Trophoblast cell (in vitro differentiated cells and primary cell): ENCODE results near the gene FAM120A.

Experiments
- DNase-seq, 2 donors: peaks; one replicate each; pipeline ENCODE4 v3.0.0-alpha.2; 2016
- H2AFZ ChIP-seq: 2 replicates; pipeline ENCODE4 v1.6.1; 2013; ENCODE audit warnings: low read length, moderate library complexity, mild to moderate bottlenecking; ENCODE audit not compliant: insufficient read depth, poor library complexity
- H2AK5ac ChIP-seq: 2 replicates; pipeline ENCODE4 v1.6.1; 2013; ENCODE audit warnings: mild to moderate bottlenecking, low read length
- H2BK120ac ChIP-seq: 2 replicates; pipeline ENCODE4 v1.6.1; 2013; ENCODE audit warnings: low read length, mild to moderate bottlenecking, moderate library complexity; ENCODE audit not compliant: insufficient read depth, poor library complexity
- H2BK12ac ChIP-seq: 2 replicates; pipeline ENCODE4 v1.6.1; 2013; ENCODE audit warnings: mild to moderate bottlenecking, low read length, moderate library complexity
- H2BK5ac ChIP-seq: 2 replicates; pipeline ENCODE4 v1.6.1; 2013; ENCODE audit warnings: low read length, low read depth, moderate library complexity, mild to moderate bottlenecking; ENCODE audit not compliant: poor library complexity
- H3K14ac ChIP-seq: 2 replicates; pipeline ENCODE4 v1.6.1; 2013; ENCODE audit warnings: mild to moderate bottlenecking, low read length
- H3K18ac ChIP-seq: 2 replicates; pipeline ENCODE4 v1.6.1; 2013; ENCODE audit warnings: mild to moderate bottlenecking, low read length
- H3K23ac ChIP-seq: 2 replicates; pipeline ENCODE4 v1.6.1; 2013; ENCODE audit warnings: low read length
- H3K27ac ChIP-seq: 2 replicates; pipeline ENCODE4 v1.5.1; 2013; ENCODE audit warnings: low read depth, mild to moderate bottlenecking, inconsistent platforms, low read length, moderate library complexity
- H3K27me3 ChIP-seq: 2 replicates; pipeline ENCODE4 v1.6.1; 2013; ENCODE audit warnings: inconsistent platforms, mild to moderate bottlenecking, low read length, moderate library complexity; ENCODE audit not compliant: insufficient read depth
- H3K36me3 ChIP-seq, 2 experiments: 1 replicate in 1 of 2; 2 replicates in 1 of 2; pipeline ENCODE4 v1.6.1; 2013; ENCODE audit warnings: low read length in 2 of 2, mild to moderate bottlenecking in 2 of 2, moderate library complexity in 1 of 2; ENCODE audit not compliant: insufficient read depth in 2 of 2, control insufficient read depth in 1 of 2
- H3K4ac ChIP-seq: 2 replicates; pipeline ENCODE4 v1.6.1; 2013; ENCODE audit warnings: low read depth, mild to moderate bottlenecking, low read length, moderate library complexity
- H3K4me1 ChIP-seq, 2 experiments: 1 replicate in 1 of 2; 2 replicates in 1 of 2; pipeline ENCODE4 v1.6.1; 2013; ENCODE audit warnings: low read length in 2 of 2, mild to moderate bottlenecking in 2 of 2, moderate library complexity in 1 of 2; ENCODE audit not compliant: insufficient read depth in 2 of 2, control insufficient read depth in 1 of 2
- H3K4me2 ChIP-seq: 2 replicates; pipeline ENCODE4 v1.6.1; 2013; ENCODE audit warnings: inconsistent platforms, mild to moderate bottlenecking, low read length, moderate library complexity
- H3K4me3 ChIP-seq: 2 replicates; pipeline ENCODE4 v1.5.1; 2013; ENCODE audit warnings: mild to moderate bottlenecking, low read depth, low read length, inconsistent platforms
- H3K79me1 ChIP-seq: one replicate; pipeline ENCODE4 v1.6.1; 2013; ENCODE audit warnings: low read length
- H3K79me2 ChIP-seq: 2 replicates; pipeline ENCODE4 v1.6.1; 2013; ENCODE audit warnings: low read length, mild to moderate bottlenecking; ENCODE audit not compliant: control insufficient read depth, insufficient read depth, poor library complexity
- H3K9ac ChIP-seq: 2 replicates; pipeline ENCODE4 v1.6.1; 2013; ENCODE audit warnings: mild to moderate bottlenecking, low read length
- H3K9me3 ChIP-seq: 2 replicates; pipeline ENCODE4 v1.6.1; 2013; ENCODE audit warnings: low read depth, mild to moderate bottlenecking, control low read depth, inconsistent platforms, low read length; ENCODE audit not compliant: insufficient read depth
- H4K12ac ChIP-seq: 2 replicates; pipeline ENCODE4 v1.6.1; 2013; ENCODE audit warnings: low read depth, mild to moderate bottlenecking, low read length, moderate library complexity
- H4K8ac ChIP-seq: 2 replicates; pipeline ENCODE4 v1.6.1; 2013; ENCODE audit warnings: low read depth, mild to moderate bottlenecking, low read length, moderate library complexity
- H4K91ac ChIP-seq: one replicate; pipeline ENCODE4 v1.6.1; 2013; ENCODE audit warnings: low read depth, mild to moderate bottlenecking, low read length, moderate library complexity
- WGBS: extraction: QIAGEN DNeasy Blood & Tissue Kit; methylation state at CpG from one replicate; pipeline ENCODE4 v1.1.7; 2013; ENCODE audit warnings: missing lambda C conversion rate; ENCODE audit not compliant: insufficient read length, insufficient coverage; ENCODE audit errors: extremely low coverage; 5-methylcytosine and 5-hydroxymethylcytosine counted together

The FAM120A gene

GRCh38 chr9:93576258-93577077 is 125.0 kb downstream of the FAM120A start, which contains the start of gene PHF2:
Gene PHF2 (plus strand): TSS chr9:93576584. CDS start chr9:93576774, 190 bp downstream.
- Histone ChIP-seq H3K36me3 (peaks cover 0 to 2% of the 10 kb centered on the region in 2 experiments), H3K9me3 (no peaks in the 10 kb centered on the region), H3K27ac (no peak within 1 kb of the TSS), H4K91ac (peak within 1 kb of the TSS; percentile 98), H3K18ac (peak within 1 kb of the TSS; percentile 99), H3K23ac (no peak within 1 kb of the TSS), H4K12ac (peak within 1 kb of the TSS; percentile 95), H4K8ac (peak within 1 kb of the TSS; percentile 95), H2AFZ (peak within 1 kb of the TSS; percentile 84), H3K4ac (peak within 1 kb of the TSS; percentile 98), H3K27me3 (no peaks in the 10 kb centered on the region), H3K4me2 (peak within 1 kb of the TSS; percentile 97), H3K79me1 (peaks cover 16% of the 10 kb centered on the region), H3K4me3 (peak within 1 kb of the TSS; percentile 91), H2AK5ac (peak within 1 kb of the TSS; percentile 72), H3K14ac (peak within 1 kb of the TSS; percentile 100), H3K9ac (peak within 1 kb of the TSS; percentile 91), H2BK5ac (peak within 1 kb of the TSS; percentile 70), H3K4me1 (peaks cover 24 to 29% of the 10 kb centered on the region in 2 experiments), H2BK120ac (peak within 1 kb of the TSS; percentile 87), H2BK12ac (peak within 1 kb of the TSS; percentile 42), H3K79me2 (peaks cover 23% of the 10 kb centered on the region)
- no CpG with 5 or more reads among the region's 140 CpGs for whole genome bisulfite sequencing
- DNase-seq: peak in 1 of 2 donors; percentile 43

- H3K23ac ChIP-seq: peak overlapping the region; percentile 11
- H4K12ac ChIP-seq: peak overlapping the region; percentile 37
- H3K79me1 ChIP-seq: peaks cover 16% of the 10 kb centered on the region
- WGBS: no CpG with 5 or more reads among the region's 74 CpGs
- no peaks in the 10 kb centered on the region for H3K9me3 ChIP-seq
- H4K91ac ChIP-seq: peak overlapping the region; percentile 70
- no peak overlapping the region for H2BK12ac ChIP-seq
- H3K18ac ChIP-seq: peak overlapping the region; percentile 93
- H2AFZ ChIP-seq: peak overlapping the region; percentile 8
- H4K8ac ChIP-seq: peak overlapping the region; percentile 70
- peaks cover 24 to 29% of the 10 kb centered on the region in 2 experiments for H3K4me1 ChIP-seq
- H3K27ac ChIP-seq: no peak overlapping the region
- no peaks in the 10 kb centered on the region for H3K27me3 ChIP-seq
- peak overlapping the region; percentile 13 for H2BK5ac ChIP-seq
- peak overlapping the region; percentile 30 for H2BK120ac ChIP-seq
- peaks cover 0 to 2% of the 10 kb centered on the region in 2 experiments for H3K36me3 ChIP-seq
- peak overlapping the region; percentile 97 for H3K4me2 ChIP-seq
- H3K4me3 ChIP-seq: peak overlapping the region; percentile 75
- no peak overlapping the region for H2AK5ac ChIP-seq
- peak overlapping the region; percentile 61 for H3K14ac ChIP-seq
- H3K9ac ChIP-seq: peak overlapping the region; percentile 74
- peak; percentile 67 to 78 for DNase-seq
- peaks cover 23% of the 10 kb centered on the region for H3K79me2 ChIP-seq
- H3K4ac ChIP-seq: peak overlapping the region; percentile 49
Observed at GRCh38 chr9:93577078-93577974, 125.8 kb downstream of the FAM120A start.

DNA sequence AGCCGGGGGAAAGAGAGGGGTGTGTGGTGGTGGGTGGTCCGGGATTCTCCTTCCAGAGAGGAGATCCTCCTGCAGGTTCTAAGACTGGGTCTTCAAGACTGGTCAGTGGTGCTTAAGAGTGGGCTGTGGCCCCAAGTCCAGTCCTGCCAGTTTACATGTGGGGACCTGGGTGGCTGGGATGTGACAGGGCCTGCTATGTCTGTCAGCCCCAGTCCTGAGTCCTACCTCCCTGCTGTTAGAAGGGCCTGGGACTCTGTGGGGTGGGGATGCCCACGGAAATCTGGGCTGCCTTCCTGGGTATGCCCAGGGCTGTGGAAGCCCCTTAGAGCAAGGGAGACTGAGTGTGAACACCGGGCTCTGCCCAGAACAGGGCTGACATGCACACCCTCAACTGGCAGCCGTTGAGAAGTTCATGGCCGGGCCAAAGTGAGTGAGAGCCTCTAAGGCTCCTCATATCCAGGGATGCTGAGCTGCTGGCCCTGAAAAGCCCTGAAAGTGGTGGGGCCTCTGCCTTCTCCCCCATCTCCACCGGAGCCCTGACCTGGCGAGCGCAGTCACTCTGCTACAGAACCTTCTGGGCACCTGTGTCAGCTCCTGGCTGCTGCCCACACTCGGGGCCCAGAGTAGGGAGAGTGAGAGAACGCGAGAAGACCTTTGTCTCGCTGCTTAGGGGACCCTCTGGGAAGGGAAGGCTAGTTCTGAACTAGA is 126.6 kb downstream of the FAM120A start:
- H2BK12ac ChIP-seq: peak overlapping the region; percentile 69
- DNase-seq: no peak
- H3K4ac ChIP-seq: peak overlapping the region; percentile 67
- H3K4me1 ChIP-seq: peaks cover 24 to 29% of the 10 kb centered on the region in 2 experiments
- H3K27ac ChIP-seq: no peak overlapping the region
- peak overlapping the region; percentile 43 for H4K12ac ChIP-seq
- peak overlapping the region; percentile 53 for H3K14ac ChIP-seq
- H4K91ac ChIP-seq: no peak overlapping the region
- H2BK120ac ChIP-seq: no peak overlapping the region
- H3K4me2 ChIP-seq: peak overlapping the region; percentile 97
- H3K23ac ChIP-seq: no peak overlapping the region
- peaks cover 0 to 2% of the 10 kb centered on the region in 2 experiments for H3K36me3 ChIP-seq
- H3K18ac ChIP-seq: peak overlapping the region; percentile 37
- no peak overlapping the region for H2BK5ac ChIP-seq
- WGBS: no CpG with 5 or more reads among the region's 13 CpGs
- H2AK5ac ChIP-seq: peak overlapping the region; percentile 44
- peak overlapping the region; percentile 25 for H2AFZ ChIP-seq
- peaks cover 23% of the 10 kb centered on the region for H3K79me2 ChIP-seq
- no peaks in the 10 kb centered on the region for H3K9me3 ChIP-seq
- H3K27me3 ChIP-seq: no peaks in the 10 kb centered on the region
- H4K8ac ChIP-seq: peak overlapping the region; percentile 7
- peaks cover 16% of the 10 kb centered on the region for H3K79me1 ChIP-seq
- H3K4me3 ChIP-seq: peak overlapping the region; percentile 75
- H3K9ac ChIP-seq: no peak overlapping the region

- Histone ChIP-seq H2BK5ac (no peak overlapping the region), H3K27me3 (no peaks in the 10 kb centered on the region), H2AFZ (no peak overlapping the region), H3K4me2 (no peak overlapping the region), H3K14ac (no peak overlapping the region), H3K36me3 (peaks cover 0 to 2% of the 10 kb centered on the region in 2 experiments), H3K4me3 (no peak overlapping the region), H3K27ac (no peak overlapping the region), H2BK120ac (no peak overlapping the region), H4K12ac (no peak overlapping the region), H2AK5ac (no peak overlapping the region), H3K79me1 (peaks cover 16% of the 10 kb centered on the region), H3K4ac (no peak overlapping the region), H3K4me1 (peaks cover 24 to 29% of the 10 kb centered on the region in 2 experiments), H4K91ac (no peak overlapping the region), H2BK12ac (no peak overlapping the region), H3K9ac (no peak overlapping the region), H3K18ac (no peak overlapping the region), H3K79me2 (peaks cover 23% of the 10 kb centered on the region), H3K9me3 (no peaks in the 10 kb centered on the region), H4K8ac (no peak overlapping the region), H3K23ac (no peak overlapping the region)
- WGBS: no CpG with 5 or more reads among the region's 5 CpGs
- DNase-seq: no peak
Observed at GRCh38 chr9:93578844-93579243, 127.4 kb downstream of the FAM120A start.
